Measurements from ENCODE around the gene ZC3H14. TPM values are rescaled to one million over a fixed set of nuclear protein-coding genes. Genes with fewer than 3 reads are reported as not detected.

The ZC3H14 gene
- total and polyA plus RNA-seq, 10 of the 15 experiments (the other 5 are each of a cell fraction or from before 2014, with no cell fraction given): 17.9 to 97.1 (median 47.6) TPM

DNA sequence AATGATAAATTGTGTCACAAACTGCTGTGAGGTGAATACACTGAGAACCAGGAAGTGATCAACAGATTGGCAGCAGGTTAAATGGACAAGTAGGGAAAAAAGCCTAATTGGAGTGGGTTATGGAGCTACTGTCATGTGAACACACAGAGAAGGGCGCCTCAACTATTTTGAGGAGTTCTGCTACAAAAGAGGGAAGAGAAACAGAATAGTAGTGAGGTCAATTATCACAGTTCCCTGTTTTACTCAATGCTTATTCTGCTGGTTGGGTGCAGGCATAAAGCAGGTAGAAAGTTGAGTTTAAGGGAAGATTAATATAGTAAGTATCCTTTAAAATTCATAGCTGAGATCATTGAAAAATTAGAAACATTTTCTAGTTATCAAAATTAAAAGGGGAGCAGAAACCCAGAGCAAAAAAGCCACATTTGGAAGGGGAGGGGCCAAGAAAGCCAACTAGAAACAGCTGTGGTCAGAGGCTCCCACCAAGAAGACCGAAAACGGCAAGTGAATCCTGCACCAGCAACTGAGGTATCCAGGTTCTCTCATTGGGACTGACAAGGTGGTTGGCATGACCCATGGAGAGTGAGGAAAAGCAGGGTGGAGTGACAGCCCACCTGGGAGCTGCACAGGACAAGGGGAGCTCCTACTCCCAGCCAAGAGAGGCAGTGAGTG lies 105.7 kb downstream of the ZC3H14 start (continued):
- TF ChIP-seq E2F8 (IDR thresholded peaks at IDR 0.05; ENCODE audit: low read depth, partially characterized antibody) (no peak), PML (IDR thresholded peaks at IDR 0.05; ENCODE audit: low read length) (0 out of 2 replicates have a peak, but pooled peaks have one; percentile 36), BCL11A (IDR thresholded peaks at IDR 0.05; ENCODE audit: low read depth, low read length) (peak; percentile 19; the same call in 1 of the 2 replicates), MEF2A (IDR thresholded peaks at IDR 0.05; ENCODE audit: insufficient read depth, low read depth, low read length) (peak; percentile 73; the same call in 1 of the 2 replicates), FOS (IDR thresholded peaks at IDR 0.05; ENCODE audit: borderline replicate concordance, extremely low read depth, insufficient read length) (no peak), JUNB (IDR thresholded peaks at IDR 0.05) (peak; percentile 75), MYB (IDR thresholded peaks at IDR 0.05; ENCODE audit: borderline replicate concordance, low read depth, low read length) (no peak), MXI1 (IDR thresholded peaks at IDR 0.05; ENCODE audit: low read depth, low read length) (no peak), DPF2 (IDR thresholded peaks at IDR 0.05) (peak; percentile 78; the same call in 1 of the 2 replicates), RAD51 (IDR thresholded peaks at IDR 0.05) (no peak), TARDBP (IDR thresholded peaks at IDR 0.05; ENCODE audit: borderline replicate concordance) (no peak), MTA3 (IDR thresholded peaks at IDR 0.05; ENCODE audit: borderline replicate concordance, low read length) (no peak), ZNF24 (IDR thresholded peaks at IDR 0.05) (peak; percentile 7; the same call in 1 of the 2 replicates), IKZF2 (IDR thresholded peaks at IDR 0.05) (peak; percentile 68 to 81; a peak in 3 of 4 replicates), NBN (IDR thresholded peaks at IDR 0.05) (no peak), STAT1 (conservative IDR thresholded peaks at IDR 0.05) (no peak), E2F4 (IDR thresholded peaks at IDR 0.05; ENCODE audit: low read depth, low read length) (no peak), TBL1XR1 (IDR thresholded peaks at IDR 0.05; ENCODE audit: low read depth, low read length) (no peak), RFX5 (IDR thresholded peaks at IDR 0.05; ENCODE audit: low read depth, low read length) (no peak), SKIL (IDR thresholded peaks at IDR 0.05; ENCODE audit: low read depth, poor library complexity, severe bottlenecking) (no peak), POU2F2 (IDR thresholded peaks at IDR 0.05; ENCODE audit: borderline replicate concordance, low read depth, low read length) (no peak), BMI1 (IDR thresholded peaks at IDR 0.05; ENCODE audit: borderline replicate concordance) (no peak), ESRRA (IDR thresholded peaks at IDR 0.05; ENCODE audit: low read length) (no peak)
- TF ChIP-seq, protein P1, sequence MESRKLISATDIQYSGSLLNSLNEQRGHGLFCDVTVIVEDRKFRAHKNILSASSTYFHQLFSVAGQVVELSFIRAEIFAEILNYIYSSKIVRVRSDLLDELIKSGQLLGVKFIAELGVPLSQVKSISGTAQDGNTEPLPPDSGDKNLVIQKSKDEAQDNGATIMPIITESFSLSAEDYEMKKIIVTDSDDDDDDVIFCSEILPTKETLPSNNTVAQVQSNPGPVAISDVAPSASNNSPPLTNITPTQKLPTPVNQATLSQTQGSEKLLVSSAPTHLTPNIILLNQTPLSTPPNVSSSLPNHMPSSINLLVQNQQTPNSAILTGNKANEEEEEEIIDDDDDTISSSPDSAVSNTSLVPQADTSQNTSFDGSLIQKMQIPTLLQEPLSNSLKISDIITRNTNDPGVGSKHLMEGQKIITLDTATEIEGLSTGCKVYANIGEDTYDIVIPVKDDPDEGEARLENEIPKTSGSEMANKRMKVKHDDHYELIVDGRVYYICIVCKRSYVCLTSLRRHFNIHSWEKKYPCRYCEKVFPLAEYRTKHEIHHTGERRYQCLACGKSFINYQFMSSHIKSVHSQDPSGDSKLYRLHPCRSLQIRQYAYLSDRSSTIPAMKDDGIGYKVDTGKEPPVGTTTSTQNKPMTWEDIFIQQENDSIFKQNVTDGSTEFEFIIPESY (IDR thresholded peaks at IDR 0.05): no peak

All from GM12878 (cell line).